HG02938 (cell line): Measurements from ENCODE around the gene RPS6KB2.
"Not testable (repeated sequence)": the region's sequence is repeated elsewhere in the genome, so short reads cannot be mapped to it uniquely, and the experiment has no call there.

Experiments
- ATAC-seq: cut with Tn5 transposase; IDR thresholded peaks from one replicate; pipeline ENCODE4 v1.9.1; 2021; ENCODE audit warnings: mild to moderate bottlenecking, moderate library complexity; ENCODE audit not compliant: unreplicated experiment

The RPS6KB2 gene

DNA sequence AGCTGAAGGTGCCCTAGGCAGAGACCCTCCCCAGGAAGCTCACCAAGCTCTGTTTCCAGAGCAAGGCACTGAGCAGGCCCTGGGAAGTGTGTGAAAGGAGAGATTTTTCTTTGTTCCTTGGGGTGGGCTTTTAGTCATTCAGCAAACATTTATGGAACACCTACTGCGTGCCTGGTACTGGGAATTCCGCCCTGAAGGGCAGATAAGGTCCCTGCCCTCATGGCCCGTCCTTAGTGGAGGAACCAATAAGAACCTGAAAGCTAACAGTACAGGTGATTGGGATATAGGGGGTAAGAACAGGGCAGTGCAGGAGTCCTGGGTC, 36.9 kb downstream of the RPS6KB2 start:
- ATAC-seq, result no peak

GRCh38 chr11:67465530-67465929, 37.2 kb downstream of the RPS6KB2 start:
- ATAC-seq, result not testable (repeated sequence)

GRCh38 chr11:67466367-67466766, 38.1 kb downstream of the RPS6KB2 start:
- ATAC-seq, result no peak

GRCh38 chr11:67466962-67467771, 38.9 kb downstream of the RPS6KB2 start:
- ATAC-seq, result no peak

- ATAC-seq, result no peak
Observed at GRCh38 chr11:67468056-67468455, 39.8 kb downstream of the RPS6KB2 start.

DNA sequence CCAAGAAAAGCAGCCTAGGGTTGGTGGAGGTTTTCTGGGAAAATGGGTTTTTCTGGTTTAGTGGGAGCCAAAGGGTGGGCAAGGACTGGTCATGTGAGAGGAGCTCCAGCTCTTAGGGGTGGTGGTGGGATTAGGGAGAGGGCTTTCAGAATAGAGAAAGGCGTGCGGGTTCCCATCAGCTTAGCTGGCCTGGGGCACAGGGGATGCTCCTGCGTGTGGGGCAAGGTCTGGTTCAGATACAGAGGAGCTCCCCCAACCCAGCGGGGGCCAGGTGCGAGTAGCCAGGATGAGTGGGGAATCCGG, 40.1 kb downstream of the RPS6KB2 start:
- ATAC-seq, result no peak

DNA sequence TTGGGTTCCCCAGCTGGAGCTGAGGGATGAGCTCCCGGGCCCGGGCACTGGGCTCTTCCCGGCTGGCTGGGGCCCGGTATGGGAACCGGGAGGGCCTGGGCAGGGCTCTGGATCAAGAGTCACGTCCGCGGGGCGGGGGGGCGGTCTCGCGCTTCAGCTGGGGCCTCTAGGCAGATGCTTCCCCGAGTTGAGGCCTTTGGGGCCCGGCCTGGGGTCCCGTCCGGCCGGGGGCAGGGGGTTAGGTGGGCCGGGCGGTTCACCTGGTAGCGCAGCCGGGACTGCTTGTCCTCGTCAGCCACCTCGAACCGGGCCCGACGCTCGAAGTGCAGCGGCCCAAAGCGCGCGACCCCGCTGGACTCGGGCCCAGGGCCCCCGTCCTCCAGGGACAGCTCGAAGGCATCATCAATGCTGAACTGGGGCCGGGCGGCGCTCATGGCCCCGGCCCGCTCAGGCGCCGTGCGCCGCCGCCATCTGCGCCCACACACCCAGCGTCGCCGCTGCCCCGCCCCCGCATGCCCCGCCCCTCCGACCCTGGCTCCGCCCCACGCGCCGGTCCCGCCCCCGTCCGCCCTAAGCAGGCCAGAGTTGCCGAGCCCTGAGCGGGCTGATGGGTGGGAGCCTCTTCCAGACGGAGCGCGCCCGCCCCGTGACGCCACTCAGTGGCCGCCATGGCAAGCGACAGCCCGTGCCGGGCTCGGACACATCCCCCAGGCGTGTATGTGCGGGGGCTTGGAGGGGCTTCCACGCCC, 40.6 kb downstream of the RPS6KB2 start, which contains the start of gene TMEM134:
TMEM134 (minus strand) TSS at position 493 of the 749 bp plus-strand sequence; CDS start at position 434, 59 bp downstream.
- no peak for ATAC-seq

DNA sequence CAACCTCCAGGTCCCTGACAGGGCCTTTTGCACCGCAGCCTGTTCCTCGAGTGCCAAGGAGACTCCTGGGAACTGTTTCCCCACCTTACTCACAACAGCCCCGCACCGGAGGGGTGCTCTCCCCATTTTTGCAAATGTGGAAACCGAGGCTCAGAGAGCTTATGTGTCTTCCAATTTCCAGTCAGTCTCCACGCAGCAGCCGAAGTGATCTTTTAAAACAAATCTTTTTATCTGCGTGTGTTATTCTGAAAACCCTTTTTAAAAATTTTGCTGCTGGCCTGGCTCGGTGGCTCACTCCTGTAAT, 41.2 kb downstream of the RPS6KB2 start:
- ATAC-seq, result no peak

DNA sequence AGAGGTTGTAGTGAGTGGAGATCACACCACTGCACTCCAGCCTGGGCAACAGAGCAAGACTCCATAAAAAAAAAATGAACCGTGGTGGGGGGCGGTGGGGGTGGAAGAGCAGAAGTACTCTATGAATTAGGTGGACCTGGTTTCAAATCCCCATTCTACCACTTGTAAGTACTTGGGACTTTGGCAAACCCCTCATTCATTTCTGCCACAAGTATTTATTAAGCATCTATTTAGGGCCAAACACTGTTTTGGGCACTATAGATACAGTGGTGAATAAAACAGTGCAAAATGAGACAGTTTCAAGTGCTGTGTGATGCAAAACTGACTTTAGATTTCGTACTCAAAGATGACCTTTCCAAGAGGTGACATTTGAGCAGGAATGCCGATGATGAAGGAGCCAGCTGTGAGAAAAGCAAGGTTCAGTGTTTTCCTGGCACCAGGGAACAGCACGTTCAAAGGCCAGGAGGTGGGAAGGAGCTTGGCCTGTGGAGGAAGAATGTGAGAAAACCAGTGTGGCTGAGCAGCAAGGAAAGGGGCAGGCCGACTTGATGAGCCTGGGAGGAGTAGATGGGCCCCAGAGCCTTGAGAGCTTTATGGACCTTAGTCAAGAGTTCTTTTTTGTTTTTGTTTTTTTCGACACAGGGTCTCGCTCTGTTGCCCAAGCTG, 42.2 kb downstream of the RPS6KB2 start:
- ATAC-seq, result no peak

DNA sequence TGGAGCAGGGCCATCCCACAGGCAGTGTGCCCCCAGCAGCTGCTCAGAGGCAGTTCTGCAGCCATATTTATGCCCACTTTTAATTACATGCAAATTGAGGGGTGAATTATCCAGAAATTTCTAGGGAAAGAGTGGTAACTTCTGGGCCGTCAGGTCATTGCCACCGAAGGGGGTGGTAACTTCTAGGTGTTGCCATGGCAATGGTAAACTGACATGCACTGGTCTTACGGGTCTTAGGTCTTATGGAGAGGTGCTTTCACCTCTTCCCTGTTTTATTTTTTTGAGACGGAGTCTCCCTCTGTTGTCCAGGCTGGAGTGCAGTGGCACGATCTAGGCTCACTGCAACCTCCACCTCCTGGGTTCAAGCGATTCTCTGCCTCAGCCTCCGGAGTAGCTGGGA, 44.6 kb downstream of the RPS6KB2 start:
- no peak for ATAC-seq

GRCh38 chr11:67476692-67477091, 48.4 kb downstream of the RPS6KB2 start:
- not testable (repeated sequence) for ATAC-seq

- ATAC-seq, result not testable (repeated sequence)
Observed at GRCh38 chr11:67477344-67478050, 49.2 kb downstream of the RPS6KB2 start.

GRCh38 chr11:67482275-67482826, 54.1 kb downstream of the RPS6KB2 start:
- peak; percentile 7 for ATAC-seq

DNA sequence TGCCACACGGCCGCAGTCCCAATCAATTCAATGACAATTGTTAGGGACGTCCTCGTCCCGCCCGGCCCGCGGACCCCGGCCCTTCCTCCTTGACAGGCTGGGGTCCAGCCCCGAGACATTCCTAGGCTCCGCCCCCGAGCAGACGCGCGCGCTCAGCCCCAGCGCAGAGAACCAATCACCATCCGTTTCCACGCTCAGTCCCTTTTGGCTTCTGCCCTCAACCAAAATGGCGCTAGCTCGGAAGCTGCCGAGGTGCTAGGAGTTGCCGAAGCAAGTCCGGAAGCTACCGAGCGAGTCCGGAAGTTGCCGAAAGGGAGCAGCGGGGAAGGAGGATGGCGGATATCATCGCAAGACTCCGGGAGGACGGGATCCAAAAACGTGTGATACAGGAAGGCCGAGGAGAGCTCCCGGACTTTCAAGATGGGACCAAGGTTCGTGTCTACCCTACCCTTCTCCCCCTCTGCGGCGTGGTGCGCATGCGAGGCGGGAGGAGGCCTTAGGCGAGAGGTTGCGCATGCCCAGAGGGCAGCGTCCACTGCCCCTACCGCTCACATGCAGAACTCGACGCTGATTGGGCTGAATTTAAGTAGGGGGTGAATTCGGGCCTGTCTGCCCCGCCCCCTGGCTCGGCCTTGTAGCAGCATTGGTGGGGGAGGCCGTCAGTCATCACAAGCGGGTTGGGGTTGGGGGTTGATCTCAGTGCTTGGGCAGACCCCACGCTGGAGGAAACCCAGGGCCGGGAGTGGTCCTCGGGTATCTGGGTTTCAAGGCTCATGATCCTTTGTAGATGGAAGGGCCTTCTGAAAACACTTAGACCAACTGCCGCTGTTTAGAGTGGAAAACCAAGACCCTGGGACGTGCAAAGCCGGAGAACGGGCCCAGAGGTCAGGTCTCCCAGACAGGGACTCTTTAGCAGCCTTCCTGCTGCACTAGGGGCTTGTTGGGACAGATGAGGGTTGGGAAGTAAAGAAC, 54.8 kb downstream of the RPS6KB2 start, which contains the start of gene AIP:
AIP (plus strand) TSS at position 200 of the 972 bp plus-strand sequence; CDS start at position 333, 133 bp downstream.
- peak; percentile 63 for ATAC-seq

DNA sequence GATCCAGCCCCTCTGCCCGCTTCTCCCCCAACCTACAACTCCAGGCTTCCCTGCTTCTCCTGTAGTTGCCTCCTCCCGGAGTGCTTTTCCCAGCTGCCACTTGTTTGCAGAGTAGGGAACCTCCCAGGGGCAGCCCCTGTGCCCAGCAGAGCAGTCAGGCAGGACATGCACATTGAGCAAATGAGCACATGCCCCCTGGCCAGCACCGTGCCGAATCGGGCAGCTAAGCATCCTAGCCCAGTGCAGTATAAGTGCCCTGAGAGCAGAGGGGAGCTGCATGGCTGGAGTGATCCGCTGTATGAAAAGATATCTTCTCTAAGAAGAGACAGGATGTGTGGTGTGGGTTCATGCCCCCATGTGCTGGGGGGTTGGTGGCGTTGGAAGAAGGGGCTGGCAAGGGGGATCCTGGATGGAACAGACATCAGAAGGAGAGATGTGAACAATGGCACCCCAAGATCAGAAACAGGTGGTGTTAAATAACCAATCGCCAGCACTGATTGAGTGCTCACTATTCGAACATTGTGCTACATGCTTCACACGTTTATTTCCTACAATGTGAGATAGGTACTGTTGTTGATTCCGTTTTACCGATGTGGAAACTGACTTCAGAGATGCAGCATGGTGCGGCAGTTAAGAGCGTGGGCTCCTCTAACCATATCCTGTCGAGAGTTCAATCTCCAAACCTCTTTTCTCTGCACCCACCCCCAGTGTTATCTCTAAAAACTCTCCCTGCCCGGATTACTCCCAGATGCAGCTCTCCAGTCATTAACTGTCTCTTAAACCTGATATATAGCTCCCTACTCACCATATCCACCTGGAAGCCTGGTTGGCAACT, 55.8 kb downstream of the RPS6KB2 start:
- ATAC-seq, result no peak

- ATAC-seq, result no peak
Observed at GRCh38 chr11:67484847-67485311, 56.6 kb downstream of the RPS6KB2 start.
